Esophagus muscularis mucosa (tissue), 4 donors: ENCODE results near the gene THYN1. TPM values are rescaled to one million over a fixed set of nuclear protein-coding genes. Genes with fewer than 3 reads are reported as not detected.
A peak's percentile ranks its signal among the peaks of the same experiment; 100 is the strongest.

Experiments used
- DNase-seq: peaks from one replicate; pipeline ENCODE4 v3.0.0-alpha.2; 2017; ENCODE audit errors: extremely low spot score
- H3K27ac ChIP-seq, 4 donors: fragments of 200-600 bp; sonication (generic); replicated peaks in 1 of 4; 1 replicate in 3 of 4; 2 replicates in 1 of 4; pipeline ENCODE4 v1.5.1; 2016 to 2019; ENCODE audit warnings: mild to moderate bottlenecking in 1 of 4
- H3K27me3 ChIP-seq, 4 donors: fragments of 200-600 bp; sonication (generic); one replicate each; pipeline versions ENCODE4 v1.5.1 to v1.6.0; 2016 to 2019
- H3K36me3 ChIP-seq, 4 donors: fragments of 200-600 bp; sonication (generic); one replicate each; pipeline ENCODE4 v1.5.1; 2016 to 2019
- H3K4me1 ChIP-seq, 4 donors: fragments of 200-600 bp; sonication (generic); one replicate each; pipeline ENCODE4 v1.5.1; 2016 to 2019
- H3K4me3 ChIP-seq, 4 donors: fragments of 200-600 bp; sonication (generic); 1 replicate in 2 of 4; 2 replicates in 2 of 4; pipeline ENCODE4 v1.5.1; 2016 to 2019; ENCODE audit warnings: mild to moderate bottlenecking in 4 of 4, moderate library complexity in 1 of 4
- H3K9me3 ChIP-seq, 4 donors: fragments of 200-600 bp; sonication (generic); 1 replicate in 3 of 4; 2 replicates in 1 of 4; pipeline ENCODE4 v1.5.1; 2016 to 2019
- CTCF ChIP-seq, 3 experiments: fragments of 200-600 bp in 2 of 3; fragments of 450-650 bp in 1 of 3; sonication (generic) in 2 of 3; IDR thresholded peaks; one replicate each; pipeline ENCODE4 v1.5.1; 2017 to 2019; ENCODE audit warnings: antibody characterized with exemption in 3 of 3, mild to moderate bottlenecking in 2 of 3, moderate library complexity in 1 of 3
- EP300 ChIP-seq: sonication (generic); formaldehyde crosslinking; IDR thresholded peaks from one replicate; pipeline ENCODE4 v1.6.1; 2017; ENCODE audit warnings: antibody characterized with exemption
- POLR2A ChIP-seq: fragments of 450-650 bp; IDR thresholded peaks from one replicate; pipeline ENCODE4 v1.6.1; 2017; ENCODE audit warnings: antibody characterized with exemption, moderate library complexity, mild to moderate bottlenecking, low read depth
- POLR2AphosphoS5 ChIP-seq, 2 donors: sonication (generic); formaldehyde crosslinking; IDR thresholded peaks; one replicate each; pipeline ENCODE4 v1.6.1; 2017; ENCODE audit warnings: antibody characterized with exemption in 2 of 2
- WGBS: methylation state at CpG from one replicate; pipeline ENCODE4 v1.1.5; 2018; 5-methylcytosine and 5-hydroxymethylcytosine counted together
- intact Hi-C: fragments of 100-400 bp; cut with DNase I; formaldehyde crosslinking; loops from one replicate; pipeline ENCODE4 v1.15.1; 2023
- total RNA-seq, 4 donors: library from RNA; depleted of rRNA; stranded (reverse); fragments of >200 nt; gene quantifications; one replicate each; pipeline versions ENCODE4 v1.1.0 to v1.2.1, GENCODE V29; 2016

THYN1 gene
- total RNA-seq, 4 donors from 2014 or later, result 34.1 to 59.6 (median 50.2) TPM

GRCh38 chr11:134270250-134270714, 17.1 kb upstream of the THYN1 start:
- 61% methylated on average over 5 of the region's 5 CpGs for WGBS
- H3K27ac ChIP-seq, result no peak overlapping the region
- TF ChIP-seq EP300, result no peak
- peaks cover 0 to 60% (median 20%) of the 10 kb centered on the region in 4 donors for H3K27me3 ChIP-seq
- peaks cover 0 to under 1% (median under 1%) of the 10 kb centered on the region in 4 donors for H3K4me1 ChIP-seq
- H3K4me3 ChIP-seq, result no peak overlapping the region
- H3K36me3 ChIP-seq, result peaks cover 0 to 2% (median under 1%) of the 10 kb centered on the region in 4 donors
- no peak for DNase-seq
- intact Hi-C loops, result no loop called here
- no peaks in the 10 kb centered on the region for H3K9me3 ChIP-seq

- Histone ChIP-seq H3K27me3 (peaks cover 0 to 37% (median 3%) of the 10 kb centered on the region in 4 donors), H3K4me3 (no peak overlapping the region), H3K36me3 (peaks cover 5 to 25% (median 18%) of the 10 kb centered on the region in 4 donors), H3K9me3 (no peaks in the 10 kb centered on the region), H3K27ac (no peak overlapping the region), H3K4me1 (no peaks in the 10 kb centered on the region)
- DNase-seq, result no peak
- TF ChIP-seq CTCF (IDR thresholded peaks at IDR 0.05) (no peak), EP300 (no peak), POLR2AphosphoS5 (IDR thresholded peaks at IDR 0.05) (no peak), POLR2A (no peak)
- 86% methylated on average over 11 of the region's 11 CpGs for WGBS
- intact Hi-C loops, result no loop called here
Measured at GRCh38 chr11:134267966-134268365, 14.8 kb upstream of the THYN1 start.

- no peaks in the 10 kb centered on the region for H3K4me1 ChIP-seq
- intact Hi-C loops, result no loop called here
- TF ChIP-seq POLR2AphosphoS5 (IDR thresholded peaks at IDR 0.05) (no peak), POLR2A (no peak), CTCF (IDR thresholded peaks at IDR 0.05) (no peak), EP300 (no peak)
- 74% methylated on average over 5 of the region's 5 CpGs for WGBS
- H3K27ac ChIP-seq, result no peak overlapping the region
- H3K27me3 ChIP-seq, result peaks cover 0 to 32% (median 2%) of the 10 kb centered on the region in 4 donors
- DNase-seq, result no peak
- no peak overlapping the region for H3K4me3 ChIP-seq
- no peaks in the 10 kb centered on the region for H3K9me3 ChIP-seq
- H3K36me3 ChIP-seq, result peaks cover 8 to 30% (median 23%) of the 10 kb centered on the region in 4 donors
Measured at GRCh38 chr11:134267461-134267860, 14.3 kb upstream of the THYN1 start.

GRCh38 chr11:134266841-134267251, 13.7 kb upstream of the THYN1 start:
- intact Hi-C loops, result no loop called here
- peaks cover 14 to 36% (median 28%) of the 10 kb centered on the region in 4 donors for H3K36me3 ChIP-seq
- 24% methylated on average over 3 of the region's 3 CpGs for WGBS
- no peaks in the 10 kb centered on the region for H3K9me3 ChIP-seq
- H3K4me3 ChIP-seq, result no peak overlapping the region
- peaks cover 0 to 26% (median 2%) of the 10 kb centered on the region in 4 donors for H3K27me3 ChIP-seq
- no peaks in the 10 kb centered on the region for H3K4me1 ChIP-seq
- H3K27ac ChIP-seq, result peak overlapping the region in 1 of 4 donors; percentile 13
- TF ChIP-seq CTCF (IDR thresholded peaks at IDR 0.05) (no peak), EP300 (no peak), POLR2AphosphoS5 (IDR thresholded peaks at IDR 0.05) (no peak), POLR2A (no peak)
- no peak for DNase-seq

GRCh38 chr11:134266440-134266839, 13.3 kb upstream of the THYN1 start:
- H3K9me3 ChIP-seq, result no peaks in the 10 kb centered on the region
- TF ChIP-seq CTCF (IDR thresholded peaks at IDR 0.05) (no peak), POLR2A (no peak), POLR2AphosphoS5 (IDR thresholded peaks at IDR 0.05) (no peak), EP300 (no peak)
- DNase-seq, result no peak
- intact Hi-C loops, result no loop called here
- whole genome bisulfite sequencing, result 87% methylated on average over 5 of the region's 5 CpGs
- H3K4me3 ChIP-seq, result no peak overlapping the region
- peaks cover 18 to 40% (median 33%) of the 10 kb centered on the region in 4 donors for H3K36me3 ChIP-seq
- H3K4me1 ChIP-seq, result no peaks in the 10 kb centered on the region
- H3K27ac ChIP-seq, result peak overlapping the region in 1 of 4 donors; percentile 13
- peaks cover 0 to 22% (median 2%) of the 10 kb centered on the region in 4 donors for H3K27me3 ChIP-seq
